Mesothelial cell of epicardium (in vitro differentiated cells): ENCODE results near the gene NCOR1. TPM values are rescaled to one million over a fixed set of nuclear protein-coding genes. Genes with fewer than 3 reads are reported as not detected.
A peak's percentile ranks its signal among the peaks of the same experiment; 100 is the strongest.

Experiments used
- DNase-seq, 2 experiments: peaks; one replicate each; pipeline ENCODE4 v3.0.0; 2021; ENCODE audit warnings: low spot score in 2 of 2; ENCODE audit not compliant: unreplicated experiment in 2 of 2
- H3K27ac Mint-ChIP-seq: 2 replicates; pipeline ENCODE4 v1.8.0; 2021; ENCODE audit warnings: mixed read lengths
- H3K27me3 Mint-ChIP-seq: 2 replicates; pipeline ENCODE4 v1.8.0; 2021; ENCODE audit warnings: low read depth, mixed read lengths
- H3K36me3 Mint-ChIP-seq: 2 replicates; pipeline ENCODE4 v1.8.0; 2021; ENCODE audit warnings: mixed read lengths
- H3K4me1 Mint-ChIP-seq: 2 replicates; pipeline ENCODE4 v1.8.0; 2021; ENCODE audit warnings: mixed read lengths
- H3K4me3 Mint-ChIP-seq: 2 replicates; pipeline ENCODE4 v1.8.0; 2021; ENCODE audit warnings: mild to moderate bottlenecking, moderate library complexity, mixed read lengths
- H3K9me3 Mint-ChIP-seq: 2 replicates; pipeline ENCODE4 v1.8.0; 2021; ENCODE audit warnings: mixed read lengths
- total RNA-seq: library from RNA; stranded (reverse); gene quantifications from 3 replicates; pipeline ENCODE4 v1.2.1, GENCODE V29; 2021
- TF ChIP-seq, protein P1 (sequence below): fragments of 200-600 bp; sonication (generic); IDR thresholded peaks from one replicate; pipeline ENCODE4 v1.5.0; 2021; ENCODE audit warnings: antibody characterized with exemption; ENCODE audit not compliant: unreplicated experiment

Gene NCOR1
- total RNA-seq, 1 donor from 2014 or later: 142 TPM

DNA sequence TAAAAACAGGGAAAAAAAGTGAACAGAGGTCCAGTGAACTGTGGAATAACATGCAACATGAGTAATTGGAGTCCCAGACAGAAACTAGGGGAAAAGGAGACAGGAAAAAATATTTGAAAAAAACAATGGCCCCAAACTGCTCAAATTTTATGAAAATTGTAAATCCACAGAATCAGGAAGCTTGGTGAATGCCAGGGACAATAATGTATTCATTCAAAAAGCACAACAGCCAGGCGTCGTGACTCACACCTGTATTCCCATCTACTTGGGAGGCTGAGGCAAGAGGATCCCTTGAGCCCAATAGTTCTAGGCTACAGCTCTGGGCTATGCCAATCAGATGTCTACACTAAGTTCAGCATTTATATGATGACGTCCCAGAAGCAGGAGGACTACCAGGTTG is 23.7 kb downstream of the NCOR1 start:
- H3K9me3 Mint-ChIP-seq: no peaks in the 10 kb centered on the region
- peaks cover 24% of the 10 kb centered on the region for H3K36me3 Mint-ChIP-seq
- peak overlapping the region; percentile 71 for H3K27ac Mint-ChIP-seq
- H3K4me1 Mint-ChIP-seq: peaks cover 5% of the 10 kb centered on the region
- DNase-seq: no peak
- H3K27me3 Mint-ChIP-seq: no peaks in the 10 kb centered on the region
- H3K4me3 Mint-ChIP-seq: no peak overlapping the region
- TF ChIP-seq, protein P1, sequence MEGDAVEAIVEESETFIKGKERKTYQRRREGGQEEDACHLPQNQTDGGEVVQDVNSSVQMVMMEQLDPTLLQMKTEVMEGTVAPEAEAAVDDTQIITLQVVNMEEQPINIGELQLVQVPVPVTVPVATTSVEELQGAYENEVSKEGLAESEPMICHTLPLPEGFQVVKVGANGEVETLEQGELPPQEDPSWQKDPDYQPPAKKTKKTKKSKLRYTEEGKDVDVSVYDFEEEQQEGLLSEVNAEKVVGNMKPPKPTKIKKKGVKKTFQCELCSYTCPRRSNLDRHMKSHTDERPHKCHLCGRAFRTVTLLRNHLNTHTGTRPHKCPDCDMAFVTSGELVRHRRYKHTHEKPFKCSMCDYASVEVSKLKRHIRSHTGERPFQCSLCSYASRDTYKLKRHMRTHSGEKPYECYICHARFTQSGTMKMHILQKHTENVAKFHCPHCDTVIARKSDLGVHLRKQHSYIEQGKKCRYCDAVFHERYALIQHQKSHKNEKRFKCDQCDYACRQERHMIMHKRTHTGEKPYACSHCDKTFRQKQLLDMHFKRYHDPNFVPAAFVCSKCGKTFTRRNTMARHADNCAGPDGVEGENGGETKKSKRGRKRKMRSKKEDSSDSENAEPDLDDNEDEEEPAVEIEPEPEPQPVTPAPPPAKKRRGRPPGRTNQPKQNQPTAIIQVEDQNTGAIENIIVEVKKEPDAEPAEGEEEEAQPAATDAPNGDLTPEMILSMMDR: no peak

- Mint-ChIP-seq H3K4me3 (no peak overlapping the region), H3K4me1 (peaks cover 5% of the 10 kb centered on the region), H3K27me3 (no peaks in the 10 kb centered on the region), H3K36me3 (peaks cover 25% of the 10 kb centered on the region), H3K9me3 (no peaks in the 10 kb centered on the region), H3K27ac (peak overlapping the region; percentile 71)
- TF ChIP-seq, protein P1: no peak
- DNase-seq: no peak
Measured at GRCh38 chr17:16190703-16191360, 24.5 kb downstream of the NCOR1 start.

DNA sequence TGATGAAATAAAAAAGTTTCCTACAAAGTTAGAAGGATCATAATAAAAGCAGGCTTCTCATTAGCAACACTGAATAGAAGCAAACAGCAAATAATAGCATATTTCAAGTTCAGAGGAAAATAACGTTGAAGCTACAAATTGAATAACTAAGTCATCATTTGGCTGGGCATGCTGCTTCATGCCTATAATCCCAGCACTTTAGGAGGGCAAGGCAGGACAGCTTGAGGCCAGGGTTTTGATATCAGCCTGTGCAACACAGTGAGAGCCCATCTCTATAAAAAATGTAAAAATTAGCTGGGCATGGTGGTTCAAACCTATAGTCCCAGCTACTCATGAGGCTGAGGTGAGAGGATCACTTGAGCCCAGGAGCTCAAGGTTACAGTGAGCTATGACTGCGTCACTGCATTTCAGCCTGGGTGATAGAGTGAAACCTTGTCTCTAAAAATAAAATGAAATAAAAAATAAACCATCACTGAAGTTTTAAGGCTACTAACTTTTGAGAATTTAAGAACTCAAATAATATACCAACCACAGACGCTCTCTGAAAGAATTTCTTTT is 25.5 kb downstream of the NCOR1 start:
- no peak overlapping the region for H3K4me3 Mint-ChIP-seq
- H3K27ac Mint-ChIP-seq: no peak overlapping the region
- no peaks in the 10 kb centered on the region for H3K27me3 Mint-ChIP-seq
- peaks cover 5% of the 10 kb centered on the region for H3K4me1 Mint-ChIP-seq
- TF ChIP-seq, protein P1: no peak
- DNase-seq: no peak
- peaks cover 2% of the 10 kb centered on the region for H3K9me3 Mint-ChIP-seq
- peaks cover 28% of the 10 kb centered on the region for H3K36me3 Mint-ChIP-seq

GRCh38 chr17:16187642-16188041 is 27.7 kb downstream of the NCOR1 start:
- H3K4me1 Mint-ChIP-seq: peaks cover 5% of the 10 kb centered on the region
- no peaks in the 10 kb centered on the region for H3K27me3 Mint-ChIP-seq
- TF ChIP-seq, protein P1: no peak
- no peak for DNase-seq
- peaks cover 18% of the 10 kb centered on the region for H3K9me3 Mint-ChIP-seq
- H3K27ac Mint-ChIP-seq: no peak overlapping the region
- no peak overlapping the region for H3K4me3 Mint-ChIP-seq
- peaks cover 35% of the 10 kb centered on the region for H3K36me3 Mint-ChIP-seq

- peaks cover 23% of the 10 kb centered on the region for H3K9me3 Mint-ChIP-seq
- H3K36me3 Mint-ChIP-seq: peaks cover 48% of the 10 kb centered on the region
- no peaks in the 10 kb centered on the region for H3K4me1 Mint-ChIP-seq
- no peak for DNase-seq
- H3K4me3 Mint-ChIP-seq: no peak overlapping the region
- TF ChIP-seq, protein P1: no peak
- H3K27me3 Mint-ChIP-seq: no peaks in the 10 kb centered on the region
- H3K27ac Mint-ChIP-seq: no peak overlapping the region
Measured at GRCh38 chr17:16181581-16181980, 33.8 kb downstream of the NCOR1 start.
